Endodermal cell (in vitro differentiated cells): ENCODE results near the gene C1QL2. TPM values are rescaled to one million over a fixed set of nuclear protein-coding genes. Genes with fewer than 3 reads are reported as not detected.

Experiments used
- DNase-seq: peaks from one replicate; pipeline ENCODE4 v3.0.0-alpha.2; 2017
- H3K27ac ChIP-seq: 2 replicates; pipeline ENCODE4 v1.5.1; 2013; ENCODE audit warnings: mild to moderate bottlenecking, low read depth, low read length, moderate library complexity
- H3K27me3 ChIP-seq: 2 replicates; pipeline ENCODE4 v1.6.1; 2013; ENCODE audit warnings: mild to moderate bottlenecking, low read length, moderate library complexity; ENCODE audit not compliant: insufficient read depth, control insufficient read depth, poor library complexity, severe bottlenecking
- H3K36me3 ChIP-seq: 2 replicates; pipeline ENCODE4 v1.7.0; 2013; ENCODE audit warnings: mild to moderate bottlenecking, low read length, moderate library complexity; ENCODE audit not compliant: control insufficient read depth, insufficient read depth
- H3K4me1 ChIP-seq: one replicate; pipeline ENCODE4 v1.7.0; 2013; ENCODE audit warnings: low read length; ENCODE audit not compliant: control insufficient read depth, insufficient read depth
- H3K4me3 ChIP-seq: 2 replicates; pipeline ENCODE4 v1.5.1; 2013; ENCODE audit warnings: mild to moderate bottlenecking, low read length, moderate library complexity
- H3K9ac ChIP-seq: 2 replicates; pipeline ENCODE4 v1.6.1; 2013; ENCODE audit warnings: mild to moderate bottlenecking, low read length, moderate library complexity; ENCODE audit not compliant: poor library complexity, severe bottlenecking; ENCODE audit errors: extremely low read depth
- H3K9me3 ChIP-seq: 2 replicates; pipeline ENCODE4 v1.6.1; 2013; ENCODE audit warnings: mild to moderate bottlenecking, low read length, moderate library complexity; ENCODE audit not compliant: control insufficient read depth
- H3K27ac Mint-ChIP-seq: 2 replicates; pipeline ENCODE4 v1.8.0; 2020; ENCODE audit warnings: mixed read lengths
- H3K27me3 Mint-ChIP-seq: 2 replicates; pipeline ENCODE4 v1.8.0; 2021; ENCODE audit warnings: mild to moderate bottlenecking, mixed read lengths; ENCODE audit not compliant: insufficient read depth
- H3K36me3 Mint-ChIP-seq: 2 replicates; pipeline ENCODE4 v1.8.0; 2020; ENCODE audit warnings: low read depth, mixed read lengths
- H3K4me1 Mint-ChIP-seq: 2 replicates; pipeline ENCODE4 v1.8.0; 2020; ENCODE audit warnings: mixed read lengths
- H3K4me3 Mint-ChIP-seq: 2 replicates; pipeline ENCODE4 v1.8.0; 2020; ENCODE audit warnings: mild to moderate bottlenecking, moderate library complexity, mixed read lengths
- H3K9me3 Mint-ChIP-seq: 2 replicates; pipeline ENCODE4 v1.8.0; 2020; ENCODE audit warnings: mild to moderate bottlenecking, mixed read lengths
- CTCF ChIP-seq: fragments of 200-600 bp; sonication (generic); conservative IDR thresholded peaks from 2 replicates; pipeline ENCODE4 v1.5.0; 2021; ENCODE audit warnings: antibody characterized with exemption, mild to moderate bottlenecking
- WGBS, 2 experiments: methylation state at CpG; one replicate each; pipeline versions ENCODE4 v1.1.5 to v1.1.7; 2013; ENCODE audit warnings: missing lambda C conversion rate in 2 of 2, mixed read lengths in 1 of 2; ENCODE audit not compliant: insufficient coverage in 1 of 2, insufficient read length in 1 of 2; 5-methylcytosine and 5-hydroxymethylcytosine counted together
- total RNA-seq, 2 donors: library from RNA; stranded (reverse); fragmentation: NEBNext Ultra II Directional in 1 of 2; extraction: Animal tissue kit (Norgen Biotek cat#: 25700) in 1 of 2; gene quantifications; 2 replicates in 1 of 2; 3 replicates in 1 of 2; pipeline ENCODE4 v1.2.1, GENCODE V29; 2021

C1QL2 gene
- total RNA-seq, 2 donors from 2014 or later: not detected

DNA sequence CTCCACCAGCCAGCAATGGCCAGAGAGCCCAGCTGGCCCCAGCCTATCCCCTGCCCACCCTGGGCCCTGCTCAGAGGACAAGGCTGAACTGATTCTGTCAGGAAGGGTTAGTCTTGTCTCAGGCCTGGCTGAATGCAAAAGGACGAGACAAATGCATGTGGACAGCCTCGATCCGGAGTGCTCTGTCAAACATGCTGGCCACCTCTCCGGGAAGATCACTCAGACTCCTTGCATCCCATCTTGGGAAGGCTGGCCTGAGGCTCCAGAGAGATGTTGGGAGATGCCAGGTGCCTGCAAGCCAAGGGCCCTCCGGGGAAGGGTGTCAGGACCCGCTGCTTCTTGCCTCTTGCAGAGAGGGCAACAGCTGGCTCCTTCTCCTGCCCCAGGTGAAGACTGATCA lies 20.2 kb upstream of the C1QL2 start:
- no peak overlapping the region for H3K9ac ChIP-seq
- no peak overlapping the region for H3K4me3 ChIP-seq
- H3K4me1 ChIP-seq: no peaks in the 10 kb centered on the region
- Mint-ChIP-seq H3K36me3 (no peaks in the 10 kb centered on the region), H3K27me3 (peaks cover 5% of the 10 kb centered on the region), H3K4me1 (no peaks in the 10 kb centered on the region), H3K9me3 (peaks cover 6% of the 10 kb centered on the region), H3K4me3 (no peak overlapping the region), H3K27ac (no peak overlapping the region)
- H3K27ac ChIP-seq: no peak overlapping the region
- DNase-seq: no peak
- H3K9me3 ChIP-seq: no peaks in the 10 kb centered on the region
- 89 to 94% methylated on average over 3 to 6 of the region's 6 CpGs for WGBS, 2 experiments
- H3K27me3 ChIP-seq: no peaks in the 10 kb centered on the region
- no peak for TF ChIP-seq CTCF
- H3K36me3 ChIP-seq: no peaks in the 10 kb centered on the region

GRCh38 chr2:119177838-119178190 lies 19.3 kb upstream of the C1QL2 start:
- H3K4me1 Mint-ChIP-seq: no peaks in the 10 kb centered on the region
- H3K27me3 Mint-ChIP-seq: peaks cover 5% of the 10 kb centered on the region
- no peak overlapping the region for H3K4me3 ChIP-seq
- no peaks in the 10 kb centered on the region for H3K9me3 ChIP-seq
- no peak overlapping the region for H3K9ac ChIP-seq
- WGBS, 2 experiments: 80 to 84% methylated on average over 1 to 4 of the region's 4 CpGs
- no peak overlapping the region for H3K27ac Mint-ChIP-seq
- no peak overlapping the region for H3K27ac ChIP-seq
- no peaks in the 10 kb centered on the region for H3K36me3 Mint-ChIP-seq
- no peak overlapping the region for H3K4me3 Mint-ChIP-seq
- H3K4me1 ChIP-seq: no peaks in the 10 kb centered on the region
- H3K27me3 ChIP-seq: no peaks in the 10 kb centered on the region
- no peak for TF ChIP-seq CTCF
- DNase-seq: no peak
- H3K9me3 Mint-ChIP-seq: peaks cover 6% of the 10 kb centered on the region
- H3K36me3 ChIP-seq: no peaks in the 10 kb centered on the region

- no peak for DNase-seq
- H3K9me3 Mint-ChIP-seq: peaks cover 6% of the 10 kb centered on the region
Measured at GRCh38 chr2:119177171-119177837, 18.8 kb upstream of the C1QL2 start.

More at GRCh38 chr2:119177171-119177837, 18.8 kb upstream of the C1QL2 start:
- H3K27ac Mint-ChIP-seq: no peak overlapping the region
- Histone ChIP-seq H3K27me3 (no peaks in the 10 kb centered on the region), H3K27ac (no peak overlapping the region), H3K4me3 (no peak overlapping the region), H3K9ac (no peak overlapping the region), H3K36me3 (no peaks in the 10 kb centered on the region), H3K4me1 (no peaks in the 10 kb centered on the region), H3K9me3 (no peaks in the 10 kb centered on the region)
- H3K27me3 Mint-ChIP-seq: peaks cover 5% of the 10 kb centered on the region
- H3K4me3 Mint-ChIP-seq: no peak overlapping the region
- no peaks in the 10 kb centered on the region for H3K36me3 Mint-ChIP-seq
- H3K4me1 Mint-ChIP-seq: no peaks in the 10 kb centered on the region
- no peak for TF ChIP-seq CTCF
- WGBS, 2 experiments: 89 to 99% methylated on average over 8 to 12 of the region's 12 CpGs
